ENCODE data around the gene LGR4.
A peak's percentile ranks its signal among the peaks of the same experiment; 100 is the strongest.

LGR4 gene

DNA sequence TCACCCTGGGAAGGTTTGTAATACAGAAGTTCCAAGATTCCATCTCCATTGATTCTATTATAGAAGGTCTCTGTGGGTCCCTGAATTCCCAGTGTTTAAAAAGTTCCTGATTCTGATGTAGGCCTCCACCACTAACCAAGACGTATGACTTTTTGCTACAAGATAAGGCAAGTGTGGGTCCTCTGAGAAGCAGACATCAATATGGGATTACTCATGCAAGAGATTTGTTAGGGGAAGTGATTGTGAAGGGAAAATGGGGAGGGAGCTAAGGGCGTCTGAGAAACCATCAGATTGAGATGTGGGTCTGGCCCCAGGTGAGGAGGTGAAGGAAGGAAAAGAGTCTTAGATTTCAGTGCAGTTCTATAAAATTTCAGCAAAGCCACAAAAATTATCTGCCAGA, 10.2 kb upstream of the LGR4 start:
- no peak for DNase-seq (ENCODE audit: low spot score)

DNA sequence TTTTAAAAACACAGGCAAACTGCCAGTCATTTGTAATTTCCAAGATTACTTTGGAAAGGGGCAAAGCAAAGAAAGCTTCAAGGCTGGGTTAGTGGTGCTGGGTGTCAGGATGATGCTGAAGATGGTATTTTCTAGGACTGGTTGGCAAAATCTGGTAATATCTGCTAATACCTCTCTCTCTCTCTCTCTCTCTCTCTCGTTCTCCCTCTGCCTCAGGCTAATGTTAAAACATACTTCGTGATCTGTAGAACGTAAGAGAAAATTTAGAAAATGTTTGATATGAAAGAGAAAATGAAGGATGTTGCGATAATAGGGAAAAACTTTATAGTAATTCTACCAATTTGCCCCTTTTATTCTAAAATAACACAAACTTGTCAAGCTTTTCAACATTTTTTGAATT, 9.4 kb upstream of the LGR4 start:
- no peak for DNase-seq (ENCODE audit: low spot score)

DNA sequence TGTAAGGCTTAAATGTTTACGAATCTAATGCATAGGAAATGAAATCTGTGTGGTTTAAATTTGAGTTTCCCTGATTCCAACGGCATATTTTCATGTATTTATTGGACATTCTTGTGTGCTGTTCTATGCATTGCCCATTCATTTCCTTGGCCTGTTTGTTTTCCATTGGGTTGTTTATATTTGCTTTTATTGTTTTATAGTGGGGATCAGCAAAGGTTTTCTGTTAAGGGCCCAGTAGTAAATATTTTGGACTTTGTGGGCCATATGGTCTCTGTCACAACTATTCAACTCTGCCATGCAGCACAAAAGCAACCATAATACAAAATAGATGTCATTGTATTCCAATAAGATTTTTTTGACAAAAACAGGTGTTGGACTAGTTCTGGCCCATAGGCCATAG, 5.2 kb upstream of the LGR4 start:
- no peak for DNase-seq (ENCODE audit: low spot score)

DNA sequence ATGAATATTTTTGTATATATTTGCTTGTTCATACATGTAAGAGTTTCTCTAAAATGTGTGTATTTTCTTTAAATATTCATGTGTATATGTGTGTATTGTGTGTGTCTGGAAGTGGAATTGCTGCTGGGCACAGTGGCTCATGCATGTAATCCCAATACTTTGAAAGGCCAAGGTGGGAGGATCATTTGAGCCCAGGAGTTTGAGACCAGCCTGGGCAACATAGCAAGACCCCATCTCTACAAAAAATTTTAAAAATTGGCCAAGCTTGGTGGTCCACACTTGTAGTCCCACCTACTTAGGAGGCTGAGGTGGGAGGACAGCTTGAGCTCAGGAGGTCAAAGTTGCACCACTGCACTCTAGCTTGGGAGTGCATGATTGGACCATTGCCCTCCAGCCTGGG, 4.7 kb upstream of the LGR4 start:
- DNase-seq (ENCODE audit: low spot score) = no peak

DNA sequence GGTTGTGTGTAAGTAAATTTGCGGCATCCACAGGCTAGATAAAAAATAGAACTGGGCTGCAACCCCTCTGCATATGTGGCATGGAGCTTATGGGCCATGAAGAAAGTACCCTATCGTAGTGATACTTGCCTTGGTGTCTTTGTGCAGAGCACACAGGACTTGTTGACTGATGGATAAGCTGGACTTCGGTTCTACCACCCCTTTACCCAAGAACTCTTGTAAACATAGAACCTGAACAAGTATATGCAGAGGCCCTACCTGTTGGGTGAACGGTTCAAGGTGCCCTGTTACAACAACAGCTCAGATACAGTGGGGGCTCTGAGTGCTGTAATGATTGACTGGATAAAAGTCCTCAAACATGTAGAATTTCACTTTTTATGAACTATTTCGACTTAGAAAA, 3.0 kb upstream of the LGR4 start:
- no peak for DNase-seq (ENCODE audit: low spot score)

DNA sequence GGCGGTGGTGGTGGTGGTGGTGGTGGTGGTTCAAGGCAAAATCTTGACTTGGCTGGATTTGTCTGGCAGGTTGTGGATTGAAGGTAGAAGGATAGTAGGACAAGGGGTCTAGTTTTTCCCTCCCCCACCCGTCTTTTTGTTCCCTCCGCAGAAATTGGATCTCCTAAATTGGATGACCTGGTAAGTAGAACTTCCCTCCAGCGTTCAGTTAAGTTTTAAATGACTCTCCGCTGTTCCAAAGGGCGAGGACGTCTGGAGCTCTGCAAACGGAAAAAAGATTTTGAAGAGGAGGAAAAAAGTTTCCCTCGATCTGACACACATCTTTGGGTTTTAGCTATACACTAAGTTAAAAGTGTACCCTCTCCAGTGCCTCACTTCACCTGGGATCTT, 422 bp upstream of the LGR4 start:
- DNase-seq (ENCODE audit: low spot score) = no peak

DNA sequence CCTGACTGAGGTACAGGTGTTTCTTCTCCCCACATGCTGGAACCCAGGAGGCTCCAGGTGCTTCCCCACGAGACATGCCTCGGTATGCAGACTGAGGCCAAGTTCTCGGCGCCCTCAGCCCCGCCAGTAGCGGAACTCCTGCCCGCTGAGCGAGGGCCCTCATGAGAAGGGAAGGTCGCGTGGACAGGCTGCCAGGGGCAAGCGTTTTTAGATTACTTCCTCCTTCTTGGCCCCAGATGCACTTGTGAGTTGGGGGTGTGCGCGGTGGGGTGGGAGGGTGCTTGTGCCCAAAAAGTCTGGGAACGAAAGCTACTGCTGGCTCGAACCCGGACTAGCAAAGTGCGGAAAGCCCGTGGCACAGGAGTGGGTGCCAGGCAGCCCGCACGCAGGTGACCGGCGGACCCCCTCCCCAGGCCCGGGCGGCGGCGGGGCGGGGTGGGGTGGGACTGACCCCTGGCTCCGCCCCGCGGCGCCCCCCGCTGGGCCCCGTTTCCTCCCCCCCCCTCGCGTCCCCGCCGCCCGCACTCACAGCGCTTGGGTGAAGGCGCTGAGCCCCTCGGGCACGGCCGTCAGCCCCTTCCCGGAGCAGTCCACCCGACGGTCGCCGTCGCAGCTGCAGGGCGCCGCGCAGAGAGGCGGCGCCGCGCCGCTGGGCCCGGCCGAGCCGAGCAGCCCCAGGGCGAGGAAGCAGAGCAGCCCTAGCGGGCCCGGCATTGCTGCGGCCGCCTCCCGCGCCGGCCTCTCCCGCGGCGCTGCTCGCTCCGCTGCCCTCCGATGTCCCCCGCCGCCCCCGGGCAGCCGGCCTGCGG, 797 bp downstream of the LGR4 start:
- DNase-seq (ENCODE audit: low spot score) = peak; percentile 77

DNA sequence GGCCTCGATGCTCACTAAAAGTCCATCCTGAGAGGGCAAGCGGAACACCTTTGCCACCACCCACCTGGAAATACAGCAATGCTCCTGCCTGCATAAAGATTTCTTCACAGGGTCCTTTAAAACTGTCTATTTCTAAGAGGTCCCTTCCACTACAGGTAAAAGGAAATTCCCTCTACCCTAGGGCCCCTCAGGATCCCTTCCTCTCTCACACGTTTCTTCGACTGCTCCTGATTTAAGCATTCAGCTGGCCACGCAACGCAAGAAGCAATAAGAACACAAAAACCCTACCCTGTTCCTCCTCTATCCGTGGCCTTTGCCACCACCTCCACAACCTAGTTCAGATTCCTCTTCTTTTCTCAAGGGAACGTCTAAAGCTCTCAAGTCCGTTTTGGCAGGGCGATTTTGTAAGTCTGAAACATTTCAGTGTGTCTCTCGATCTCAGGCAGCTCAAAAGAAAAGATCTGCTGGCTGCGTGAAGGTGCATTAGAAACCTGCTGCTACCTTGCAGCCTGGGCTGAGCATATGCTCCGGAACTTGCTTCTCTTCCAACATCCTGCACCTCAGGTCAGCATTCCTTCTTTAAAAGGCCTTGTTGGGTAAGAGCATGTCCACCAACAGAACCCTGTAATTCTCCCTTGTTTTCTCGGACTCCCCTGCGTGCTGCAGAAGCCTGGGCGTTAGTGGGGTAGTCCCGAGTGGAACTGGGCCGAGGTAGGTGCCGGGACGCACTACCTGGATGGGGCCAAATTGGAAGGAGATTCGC, 1.6 kb downstream of the LGR4 start:
- peak; percentile 66 for DNase-seq (ENCODE audit: low spot score)

DNA sequence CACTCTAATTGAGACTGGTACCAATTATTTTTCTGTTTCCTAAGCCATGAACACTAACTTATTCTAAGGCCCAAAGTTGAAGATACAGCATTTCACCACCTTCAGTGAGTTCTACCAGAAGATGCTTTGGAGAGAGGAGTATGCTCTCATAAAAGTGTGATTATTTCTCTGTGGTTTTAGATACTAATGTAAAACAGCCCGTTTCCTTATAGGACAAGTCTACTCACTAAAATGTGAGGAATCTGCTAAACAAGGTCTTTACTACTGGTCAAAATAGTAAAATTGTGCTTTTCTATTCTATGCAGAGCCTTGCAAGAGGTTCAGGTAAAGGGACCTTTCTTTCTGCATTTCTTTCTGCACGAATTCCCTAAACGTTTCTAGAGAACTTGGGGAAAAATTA, 2.4 kb downstream of the LGR4 start:
- no peak for DNase-seq (ENCODE audit: low spot score)

DNA sequence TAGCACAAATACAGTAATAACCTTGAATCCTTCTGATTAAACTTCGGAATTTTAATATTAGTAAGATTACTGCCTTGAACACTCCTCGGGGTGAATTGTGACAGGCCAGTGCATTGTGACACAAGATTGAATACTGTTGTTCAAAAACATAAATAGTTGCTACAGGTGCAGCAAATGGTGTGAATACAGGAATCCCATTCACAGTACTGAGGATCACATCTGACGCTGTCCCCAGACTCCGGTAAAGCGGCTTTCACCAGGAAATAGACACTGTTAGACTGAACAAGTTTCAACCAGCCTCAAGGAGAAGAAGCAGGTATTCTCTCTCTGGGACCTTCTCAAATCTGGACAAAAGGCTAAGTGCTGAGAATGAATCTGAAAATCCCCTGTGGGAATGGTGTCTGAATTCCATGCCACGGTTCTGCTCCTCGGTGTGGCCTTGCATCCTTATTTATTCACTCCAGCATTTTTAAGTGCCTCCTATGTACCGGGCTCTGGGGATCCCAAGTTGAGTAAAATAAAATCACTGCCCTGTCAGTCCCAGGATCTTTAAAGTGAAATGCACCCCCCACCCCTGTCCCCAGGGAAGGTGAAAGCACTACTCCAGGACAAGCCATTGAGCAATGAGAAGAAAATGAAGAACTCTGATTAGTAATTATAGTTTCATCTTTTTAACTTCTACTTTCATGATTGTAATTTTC, 3.4 kb downstream of the LGR4 start:
- DNase-seq (ENCODE audit: low spot score) = no peak

DNA sequence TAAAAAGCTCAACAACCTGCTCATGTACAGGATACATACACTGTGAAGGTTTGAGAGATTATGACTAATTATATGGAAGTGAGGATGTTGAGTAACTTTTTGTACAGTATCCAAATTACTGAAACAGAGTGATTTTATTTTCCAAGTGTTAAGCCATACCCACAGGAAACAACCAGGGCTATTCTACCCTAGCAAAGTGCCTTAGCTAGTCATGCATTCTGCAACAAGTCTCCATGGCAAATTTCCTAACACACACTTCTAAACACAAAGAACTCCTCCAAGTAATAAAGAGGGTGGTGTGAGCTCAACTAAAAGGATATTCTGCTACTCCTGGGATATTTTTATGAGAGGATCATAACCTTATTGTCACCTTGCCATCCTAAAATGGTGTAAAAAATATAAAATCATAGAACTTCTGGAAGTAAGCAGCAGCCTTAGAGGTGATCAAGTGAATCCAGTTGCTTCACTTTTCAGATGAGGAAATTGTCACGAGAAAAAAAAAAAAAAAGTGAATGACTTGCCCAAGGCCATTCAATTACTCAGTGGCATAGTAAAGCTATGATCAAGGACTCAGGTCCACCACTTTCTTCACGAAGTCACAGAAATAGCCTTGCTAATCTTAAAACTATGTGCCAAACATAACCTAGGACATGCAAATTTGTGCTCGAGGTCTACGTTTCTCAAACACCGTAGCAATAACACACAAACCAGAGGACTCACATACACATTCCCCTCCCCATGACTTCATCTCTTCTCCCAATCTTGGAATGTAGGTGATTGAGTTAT, 4.2 kb downstream of the LGR4 start:
- DNase-seq (ENCODE audit: low spot score) = no peak

DNA sequence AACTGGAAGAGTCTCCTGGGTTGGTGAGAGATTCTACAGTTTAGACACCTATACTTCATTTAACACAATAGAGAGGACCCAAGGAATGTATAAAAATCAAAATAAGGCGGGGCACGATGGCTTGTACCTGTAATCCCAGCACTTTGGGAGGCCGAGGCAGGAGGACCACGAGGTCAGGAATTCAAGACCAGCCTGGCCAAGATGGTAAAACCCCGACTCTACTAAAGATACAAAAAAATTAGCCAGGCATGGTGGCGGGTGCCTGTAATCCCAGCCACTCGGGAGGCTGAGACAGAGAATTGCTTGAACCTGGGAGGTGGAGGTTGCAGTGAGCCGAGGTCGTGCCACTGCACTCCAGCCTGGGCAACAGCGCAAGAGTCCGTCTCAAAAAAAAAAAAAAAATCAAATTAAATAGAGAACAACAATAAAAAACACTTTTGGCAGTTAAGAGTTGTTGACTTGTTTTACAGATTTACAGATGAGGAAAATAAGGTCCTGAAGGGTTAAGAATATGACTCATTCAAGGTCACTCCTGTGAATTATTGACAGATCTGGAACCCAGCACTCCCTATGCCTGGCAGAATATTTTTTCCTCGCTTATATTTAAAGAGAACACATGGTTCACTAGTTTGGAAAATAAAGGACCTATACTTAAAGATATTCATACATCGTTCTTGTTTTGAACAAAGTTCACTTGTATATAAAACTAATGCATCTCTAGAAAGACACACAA, 5.2 kb downstream of the LGR4 start:
- no peak for DNase-seq (ENCODE audit: low spot score)

DNA sequence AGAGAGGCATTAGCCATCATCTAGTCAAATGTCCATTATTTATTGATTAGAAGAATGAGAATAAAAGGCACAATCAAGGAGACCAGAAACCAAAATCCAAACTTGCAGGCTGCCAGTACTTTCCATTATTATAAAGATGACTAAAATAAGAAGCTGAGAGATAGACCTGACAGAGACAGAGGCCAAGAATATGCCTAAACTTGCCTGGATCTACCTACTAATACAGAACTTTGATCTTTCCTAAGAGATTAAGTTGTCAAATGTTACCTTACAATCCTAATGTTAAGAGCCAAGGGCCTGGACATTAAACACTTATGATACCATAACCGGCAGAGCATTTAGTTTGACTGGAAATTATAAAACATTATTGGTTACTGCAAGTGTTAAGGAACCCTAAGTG, 6.2 kb downstream of the LGR4 start:
- no peak for DNase-seq (ENCODE audit: low spot score)

DNA sequence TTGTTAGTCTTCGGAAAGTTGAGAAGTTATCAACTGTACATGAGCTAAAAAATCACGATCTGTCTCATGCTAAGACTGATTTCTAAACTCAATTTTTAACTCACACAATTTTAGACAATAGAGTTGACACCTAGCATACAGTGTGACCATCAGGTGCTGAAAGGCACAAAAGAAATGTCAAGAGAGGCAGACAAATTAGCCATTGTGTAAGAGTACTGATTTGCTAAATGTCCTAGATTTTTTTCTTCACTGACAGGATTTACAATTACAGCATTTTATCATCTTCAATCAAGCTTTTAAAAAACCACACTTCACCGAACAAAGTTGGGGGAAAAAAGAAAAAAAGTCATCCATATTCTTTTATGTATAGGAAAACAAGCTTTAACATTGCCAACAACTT, 7.0 kb downstream of the LGR4 start:
- DNase-seq (ENCODE audit: low spot score) = no peak

DNA sequence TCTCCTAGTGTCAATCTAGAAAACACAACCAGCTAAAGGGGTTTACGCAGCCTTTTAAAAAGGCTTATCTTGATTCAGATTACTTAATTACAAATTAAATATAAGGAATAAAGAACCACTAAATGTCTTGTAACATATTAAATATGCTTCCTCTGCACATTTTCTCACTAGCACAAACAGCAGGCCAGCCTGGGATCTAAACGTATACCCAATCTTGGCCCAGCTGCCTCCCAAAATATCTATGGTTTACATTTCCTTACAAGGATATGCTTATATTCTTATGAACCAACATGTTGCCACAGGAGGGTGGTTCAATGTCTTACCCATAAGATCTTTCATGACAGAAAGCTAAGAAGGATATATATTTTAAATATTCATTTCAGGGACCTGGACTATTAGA, 7.7 kb downstream of the LGR4 start:
- DNase-seq (ENCODE audit: low spot score) = no peak

DNA sequence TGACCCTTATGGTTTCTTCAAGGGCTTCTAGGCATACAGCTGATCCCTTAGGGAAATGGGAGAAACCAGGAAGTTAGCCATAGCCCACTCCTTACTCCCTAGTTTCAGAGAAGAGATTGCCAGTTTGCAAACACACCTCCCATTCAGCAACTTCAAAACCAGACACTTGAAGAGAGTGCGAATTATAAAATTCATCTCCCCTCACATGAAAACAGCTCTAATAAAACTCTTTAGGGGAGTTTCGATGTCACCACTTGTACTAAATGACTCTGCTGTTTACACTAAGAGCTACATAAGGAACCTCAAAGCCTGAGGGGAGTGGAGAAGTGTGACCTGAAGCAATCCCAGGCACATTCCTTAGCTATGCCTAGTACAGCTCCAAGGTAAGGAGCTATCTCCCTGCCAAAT, 8.3 kb downstream of the LGR4 start:
- no peak for DNase-seq (ENCODE audit: low spot score)

DNA sequence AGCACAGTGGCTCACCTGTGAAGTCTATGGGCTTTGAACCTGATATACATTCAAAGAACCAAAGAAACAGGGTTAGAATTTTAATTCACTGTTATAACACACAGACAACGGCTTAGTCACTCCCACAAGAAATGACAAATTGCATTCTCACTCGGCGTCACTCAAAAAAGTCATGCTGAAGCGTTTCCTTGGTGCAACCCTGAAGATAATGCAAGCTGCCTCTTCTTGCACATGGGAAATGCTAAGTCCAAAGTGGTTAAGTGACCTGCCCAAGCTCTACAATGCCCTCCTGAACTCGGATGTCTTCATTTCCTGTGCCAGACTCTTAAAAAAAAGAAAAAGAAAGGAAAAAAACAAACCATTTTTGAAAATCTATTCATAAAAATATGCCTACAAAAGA, 10.0 kb downstream of the LGR4 start:
- no peak for DNase-seq (ENCODE audit: low spot score)

DNA sequence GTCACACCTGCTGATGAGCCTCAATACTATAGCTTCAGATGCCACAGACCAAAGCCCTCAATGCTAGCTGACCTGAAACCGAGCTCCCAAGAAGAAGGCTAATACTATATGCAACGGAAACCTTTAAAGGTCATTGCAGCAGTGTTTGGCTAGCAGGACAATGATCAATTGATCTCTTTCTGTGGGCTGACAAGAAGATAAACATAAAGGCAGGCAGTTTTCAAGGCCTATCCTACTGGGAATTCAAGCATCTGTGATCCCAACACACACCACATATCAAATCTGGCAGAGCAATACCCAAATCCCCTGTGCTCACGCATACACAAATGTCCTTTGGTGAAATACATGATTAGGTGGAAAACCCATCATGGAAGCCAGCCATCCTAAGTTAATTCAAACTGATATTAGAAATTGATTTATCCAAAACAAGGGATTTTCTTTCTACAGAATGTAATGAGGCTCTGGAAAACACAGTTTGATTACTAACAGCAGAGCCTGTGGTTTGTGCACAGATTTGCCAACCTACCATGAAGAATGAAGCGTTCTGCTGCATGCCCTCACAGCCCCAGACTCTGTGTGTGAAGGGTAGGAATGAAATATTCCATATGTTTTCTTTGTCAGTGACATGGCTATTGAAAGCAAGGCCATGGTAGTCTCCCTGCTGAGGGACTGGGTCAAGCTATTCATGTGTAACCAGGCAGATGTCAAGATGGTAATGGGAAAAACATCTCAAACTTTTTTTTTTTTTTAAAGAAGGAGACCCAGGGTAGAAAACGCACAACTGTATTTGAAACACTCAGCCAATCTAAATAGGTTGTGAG, 12.2 kb downstream of the LGR4 start:
- DNase-seq (ENCODE audit: low spot score) = no peak

DNA sequence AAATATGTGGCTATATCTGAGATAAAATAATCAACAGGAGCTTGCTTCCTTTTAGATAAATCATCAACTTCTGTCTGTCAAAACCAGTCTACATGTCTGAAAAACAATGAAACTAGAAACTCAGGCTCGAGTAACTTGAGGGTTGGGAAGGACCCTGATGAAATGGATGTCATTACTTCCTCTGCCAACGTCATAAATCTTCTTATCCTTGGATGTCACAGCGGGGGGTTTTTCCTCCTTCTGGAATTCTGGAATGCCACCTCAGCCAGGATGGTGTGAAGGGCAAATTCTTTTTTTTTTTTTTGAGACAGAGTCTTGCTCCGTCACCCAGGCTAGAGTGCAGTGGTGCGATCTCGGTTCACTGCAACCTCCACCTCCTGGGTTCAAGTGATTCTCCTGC, 13.4 kb downstream of the LGR4 start:
- no peak for DNase-seq (ENCODE audit: low spot score)

DNA sequence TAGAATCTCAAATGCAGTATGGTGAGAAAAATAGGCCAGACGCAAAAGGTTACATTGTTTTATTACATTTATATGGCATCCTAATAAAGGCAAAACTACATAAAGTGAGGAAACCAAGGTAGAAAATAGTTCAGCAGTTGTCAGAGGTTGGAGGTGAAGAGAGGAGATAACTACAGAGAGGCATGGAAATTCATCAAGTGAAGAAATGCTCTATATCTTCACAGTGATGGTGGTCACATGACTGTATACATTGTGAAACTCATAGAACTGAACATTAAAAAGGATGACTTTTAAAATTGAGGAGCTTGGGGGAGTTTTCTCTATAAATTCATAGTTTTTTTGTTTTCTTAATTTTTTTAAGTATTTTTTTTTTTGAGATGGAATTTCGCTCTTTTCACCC, 14.4 kb downstream of the LGR4 start:
- DNase-seq (ENCODE audit: low spot score) = no peak
